Lower lobe of right lung (tissue), 2 donors: ENCODE results near the gene TCF4. TPM values are rescaled to one million over a fixed set of nuclear protein-coding genes. Genes with fewer than 3 reads are reported as not detected.

Experiments
- ATAC-seq, 2 donors: fragments of 200-7000 bp; cut with Tn5 transposase; one replicate each; pipeline ENCODE4 v1.9.1; 2020 to 2022; ENCODE audit warnings: mild to moderate bottlenecking in 2 of 2, moderate library complexity in 2 of 2
- DNase-seq: peaks from one replicate; pipeline ENCODE4 v3.0.0-alpha.2; 2020
- H3K27ac ChIP-seq: fragments of 200-600 bp; one replicate; pipeline ENCODE4 v1.8.0; 2022
- H3K27me3 ChIP-seq: fragments of 200-600 bp; one replicate; pipeline ENCODE4 v1.8.0; 2022; ENCODE audit warnings: low read depth
- H3K36me3 ChIP-seq: fragments of 200-600 bp; one replicate; pipeline ENCODE4 v1.8.0; 2022; ENCODE audit warnings: mild to moderate bottlenecking
- H3K4me1 ChIP-seq: fragments of 200-600 bp; one replicate; pipeline ENCODE4 v1.8.0; 2022
- H3K4me3 ChIP-seq: fragments of 200-600 bp; one replicate; pipeline ENCODE4 v1.8.0; 2022; ENCODE audit warnings: mild to moderate bottlenecking
- H3K9me3 ChIP-seq: fragments of 200-600 bp; one replicate; pipeline ENCODE4 v1.8.0; 2022
- CTCF ChIP-seq: fragments of 200-600 bp; IDR thresholded peaks from one replicate; pipeline ENCODE4 v1.8.0; 2022; ENCODE audit warnings: antibody characterized with exemption, mild to moderate bottlenecking
- intact Hi-C: fragments of 100-400 bp; cut with DNase I; formaldehyde crosslinking; loops from one replicate; pipeline ENCODE4 v1.11.0; 2022
- total RNA-seq: library from RNA; stranded (reverse); fragmentation: NEBNext Ultra II Directional; extraction: Animal tissue kit (Norgen Biotek cat#: 25700); gene quantifications from one replicate; pipeline ENCODE4 v1.2.1, GENCODE V29; 2021
- donor health status: DM: no; HTN: yes; CAD: no; lungs with severe emphysema.

Gene TCF4
- total RNA-seq, 1 donor from 2014 or later, result 112 TPM

- DNase-seq, result no peak
- no peaks in the 10 kb centered on the region for H3K36me3 ChIP-seq
Observed at GRCh38 chr18:55587418-55588110, 428 bp downstream of the TCF4 start.

GRCh38 chr18:55585920-55586561 is 2.0 kb downstream of the TCF4 start:
- H3K36me3 ChIP-seq, result no peaks in the 10 kb centered on the region
- H3K27me3 ChIP-seq, result no peaks in the 10 kb centered on the region
- peaks cover 9% of the 10 kb centered on the region for H3K4me1 ChIP-seq
- intact Hi-C loops, result loop anchor here (10.0 kb wide), 1 partner anchor 189 kb away; no protein-coding TSS in a partner anchor
- peak overlapping the region; percentile 59 for H3K27ac ChIP-seq
- no peak for TF ChIP-seq CTCF
- DNase-seq (no peak), ATAC-seq (no peak)
- H3K4me3 ChIP-seq, result peak overlapping the region; percentile 74
- no peaks in the 10 kb centered on the region for H3K9me3 ChIP-seq

More at GRCh38 chr18:55587418-55588110, 428 bp downstream of the TCF4 start:
- Histone ChIP-seq H3K27me3 (no peaks in the 10 kb centered on the region), H3K4me3 (peak overlapping the region; percentile 74), H3K4me1 (peaks cover 6% of the 10 kb centered on the region), H3K27ac (peak overlapping the region; percentile 86), H3K9me3 (no peaks in the 10 kb centered on the region)
- intact Hi-C loops, result loop anchor here (10.0 kb wide), 1 partner anchor 187 kb away; no protein-coding TSS in a partner anchor
- no peak for TF ChIP-seq CTCF
- ATAC-seq, result no peak

- Histone ChIP-seq H3K36me3 (no peaks in the 10 kb centered on the region), H3K27ac (peak overlapping the region; percentile 50), H3K9me3 (no peaks in the 10 kb centered on the region), H3K27me3 (no peaks in the 10 kb centered on the region), H3K4me1 (peaks cover 11% of the 10 kb centered on the region), H3K4me3 (peak overlapping the region; percentile 74)
- no peak for ATAC-seq
- intact Hi-C loops, result loop anchor here (10.0 kb wide), 1 partner anchor 190 kb away; no protein-coding TSS in a partner anchor
- TF ChIP-seq CTCF, result no peak
- DNase-seq, result no peak
Observed at GRCh38 chr18:55585065-55585919, 2.7 kb downstream of the TCF4 start.

- Histone ChIP-seq H3K27ac (no peak overlapping the region), H3K4me1 (peaks cover 6% of the 10 kb centered on the region)
- intact Hi-C loops, result loop anchor here (10.0 kb wide), 1 partner anchor 191 kb away; no protein-coding TSS in a partner anchor
Observed at GRCh38 chr18:55584201-55584600, 3.8 kb downstream of the TCF4 start.

More at GRCh38 chr18:55584201-55584600, 3.8 kb downstream of the TCF4 start:
- TF ChIP-seq CTCF, result no peak
- H3K36me3 ChIP-seq, result no peaks in the 10 kb centered on the region
- H3K4me3 ChIP-seq, result peak overlapping the region; percentile 74
- no peak for DNase-seq
- H3K9me3 ChIP-seq, result no peaks in the 10 kb centered on the region
- ATAC-seq, result no peak
- no peaks in the 10 kb centered on the region for H3K27me3 ChIP-seq
